ENCODE measurements around the gene CCDC174. TPM values are rescaled to one million over a fixed set of nuclear protein-coding genes. Genes with fewer than 3 reads are reported as not detected.

The CCDC174 gene
- total and polyA plus RNA-seq, 2 donors (not counting 1 experiment from before 2014, with no cell fraction given): 9.9 to 47.1 TPM

DNA sequence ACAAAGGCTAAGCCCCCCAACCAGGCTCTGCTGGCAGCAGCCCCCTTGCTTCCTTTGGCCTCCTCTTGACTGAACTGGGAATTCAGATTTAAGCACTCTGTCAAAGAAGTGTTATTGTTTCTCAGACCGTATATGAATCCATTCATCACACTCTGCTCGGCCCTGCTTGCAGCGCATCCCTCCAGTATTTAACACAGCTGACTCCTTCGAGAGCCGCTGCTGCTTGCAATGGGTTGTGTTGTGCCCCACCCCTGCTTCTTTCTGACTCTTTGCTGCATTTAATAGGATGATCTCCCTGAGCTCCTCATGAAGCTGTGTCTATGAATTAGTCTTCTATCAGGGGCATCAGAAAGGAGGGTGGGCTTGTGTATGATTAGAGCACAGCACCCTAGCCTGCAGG is 54.5 kb downstream of the CCDC174 start:
- H3K4me1 ChIP-seq (ENCODE audit: control insufficient read depth in 2 of 2, insufficient read depth in 2 of 2, low read length in 2 of 2): no peaks in the 10 kb centered on the region
- H3K27me3 ChIP-seq (replicated peaks in 1 of 4; ENCODE audit: control extremely low read depth in 1 of 4, control insufficient read depth in 3 of 4, insufficient read depth in 4 of 4, low read length in 3 of 4): no peaks in the 10 kb centered on the region
- no peak overlapping the region for H3K9ac ChIP-seq (ENCODE audit: low read length)
- DNase-seq (no peak), ATAC-seq (ENCODE audit: low read depth) (no peak)
- peaks cover 0 to 1% of the 10 kb centered on the region in 2 experiments for H3K36me3 ChIP-seq (replicated peaks in 1 of 2; ENCODE audit: control extremely low read depth in 1 of 2, control insufficient read depth in 1 of 2, extremely low read depth in 1 of 2, insufficient read depth in 2 of 2, low read length in 1 of 2)
- WGBS (ENCODE audit: insufficient coverage): 100% methylated on average over 4 of the region's 5 CpGs
- Mint-ChIP-seq H3K4me1 (no peaks in the 10 kb centered on the region), H3K9me3 (ENCODE audit: insufficient read depth) (no peaks in the 10 kb centered on the region), H3K27me3 (no peaks in the 10 kb centered on the region), H3K27ac (no peak overlapping the region), H3K4me3 (no peak overlapping the region)
- no peak overlapping the region for H3K4me2 ChIP-seq (replicated peaks; ENCODE audit: low read depth, low read length, poor library complexity, severe bottlenecking)
- intact Hi-C loops (cut with micrococcal nuclease): no loop called here
- CTCF ChIA-PET: no interaction called here
- H3K79me2 ChIP-seq (ENCODE audit: control insufficient read depth, insufficient read depth, low read length): no peaks in the 10 kb centered on the region
- POLR2A ChIA-PET: no interaction called here
- H3K9me3 ChIP-seq (ENCODE audit: control extremely low read depth in 1 of 3, control insufficient read depth in 2 of 3, insufficient read depth in 1 of 3, low read length in 2 of 3): no peaks in the 10 kb centered on the region
- no peaks in the 10 kb centered on the region for H4K20me1 ChIP-seq (ENCODE audit: control insufficient read depth, insufficient read depth, low read length, poor library complexity, severe bottlenecking)
- H3K4me3 ChIP-seq (ENCODE audit: control extremely low read depth in 1 of 5, extremely low read depth in 1 of 5, insufficient read depth in 1 of 5, low read depth in 2 of 5, low read length in 4 of 5): no peak overlapping the region
- H3K27ac ChIP-seq (ENCODE audit: low read length in 2 of 2): no peak overlapping the region
- no peak overlapping the region for H2AFZ ChIP-seq (ENCODE audit: insufficient read depth, low read depth, low read length, poor library complexity, severe bottlenecking)
- TF ChIP-seq, protein P1, sequence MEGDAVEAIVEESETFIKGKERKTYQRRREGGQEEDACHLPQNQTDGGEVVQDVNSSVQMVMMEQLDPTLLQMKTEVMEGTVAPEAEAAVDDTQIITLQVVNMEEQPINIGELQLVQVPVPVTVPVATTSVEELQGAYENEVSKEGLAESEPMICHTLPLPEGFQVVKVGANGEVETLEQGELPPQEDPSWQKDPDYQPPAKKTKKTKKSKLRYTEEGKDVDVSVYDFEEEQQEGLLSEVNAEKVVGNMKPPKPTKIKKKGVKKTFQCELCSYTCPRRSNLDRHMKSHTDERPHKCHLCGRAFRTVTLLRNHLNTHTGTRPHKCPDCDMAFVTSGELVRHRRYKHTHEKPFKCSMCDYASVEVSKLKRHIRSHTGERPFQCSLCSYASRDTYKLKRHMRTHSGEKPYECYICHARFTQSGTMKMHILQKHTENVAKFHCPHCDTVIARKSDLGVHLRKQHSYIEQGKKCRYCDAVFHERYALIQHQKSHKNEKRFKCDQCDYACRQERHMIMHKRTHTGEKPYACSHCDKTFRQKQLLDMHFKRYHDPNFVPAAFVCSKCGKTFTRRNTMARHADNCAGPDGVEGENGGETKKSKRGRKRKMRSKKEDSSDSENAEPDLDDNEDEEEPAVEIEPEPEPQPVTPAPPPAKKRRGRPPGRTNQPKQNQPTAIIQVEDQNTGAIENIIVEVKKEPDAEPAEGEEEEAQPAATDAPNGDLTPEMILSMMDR (IDR thresholded peaks at IDR 0.05): no peak

DNA sequence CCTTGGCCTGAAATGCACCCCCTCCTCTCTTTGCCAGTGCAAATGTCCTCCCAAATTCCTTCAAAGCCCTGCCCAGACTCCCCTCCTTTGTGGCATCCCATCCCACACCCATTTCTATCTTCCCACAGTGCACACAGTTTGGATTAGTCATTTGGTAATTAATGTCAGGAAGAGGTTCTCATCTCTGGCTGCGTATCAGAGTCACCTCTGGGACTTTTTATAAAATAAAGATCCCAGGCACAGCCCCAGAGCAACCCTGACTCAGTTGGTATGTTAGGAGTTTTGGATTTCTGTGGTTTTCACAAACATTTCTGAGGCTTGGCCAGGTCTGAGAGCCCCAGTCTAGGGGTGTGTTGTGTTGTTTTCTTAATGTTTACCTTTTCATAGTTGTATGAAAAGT is 65.0 kb downstream of the CCDC174 start:
- no peaks in the 10 kb centered on the region for H3K27me3 Mint-ChIP-seq
- POLR2A ChIA-PET: no interaction called here

More for the DNA sequence above, 65.0 kb downstream of the CCDC174 start:
- TF ChIP-seq, protein P1 (IDR thresholded peaks at IDR 0.05): no peak
- no peak for TF ChIP-seq EZH2 (IDR thresholded peaks at IDR 0.05; ENCODE audit: borderline replicate concordance, insufficient read depth, low read depth, low read length, poor library complexity, severe bottlenecking)
- CTCF ChIA-PET: no interaction called here
- Histone ChIP-seq H3K79me2 (ENCODE audit: control insufficient read depth, insufficient read depth, low read length) (no peaks in the 10 kb centered on the region), H2AFZ (ENCODE audit: insufficient read depth, low read depth, low read length, poor library complexity, severe bottlenecking) (no peak overlapping the region), H3K36me3 (replicated peaks in 1 of 2; ENCODE audit: control extremely low read depth in 1 of 2, control insufficient read depth in 1 of 2, extremely low read depth in 1 of 2, insufficient read depth in 2 of 2, low read length in 1 of 2) (no peaks in the 10 kb centered on the region), H3K4me3 (ENCODE audit: control extremely low read depth in 1 of 5, extremely low read depth in 1 of 5, insufficient read depth in 1 of 5, low read depth in 2 of 5, low read length in 4 of 5) (no peak overlapping the region), H3K9ac (ENCODE audit: low read length) (no peak overlapping the region), H4K20me1 (ENCODE audit: control insufficient read depth, insufficient read depth, low read length, poor library complexity, severe bottlenecking) (no peaks in the 10 kb centered on the region), H3K9me3 (ENCODE audit: control extremely low read depth in 1 of 3, control insufficient read depth in 2 of 3, insufficient read depth in 1 of 3, low read length in 2 of 3) (peaks cover 0 to 17% (median 5%) of the 10 kb centered on the region in 3 donors), H3K27ac (ENCODE audit: low read length in 2 of 2) (no peak overlapping the region), H3K27me3 (replicated peaks in 1 of 4; ENCODE audit: control extremely low read depth in 1 of 4, control insufficient read depth in 3 of 4, insufficient read depth in 4 of 4, low read length in 3 of 4) (no peaks in the 10 kb centered on the region), H3K4me1 (ENCODE audit: control insufficient read depth in 2 of 2, insufficient read depth in 2 of 2, low read length in 2 of 2) (no peaks in the 10 kb centered on the region), H3K4me2 (replicated peaks; ENCODE audit: low read depth, low read length, poor library complexity, severe bottlenecking) (no peak overlapping the region)
- Mint-ChIP-seq H3K9me3 (ENCODE audit: insufficient read depth) (peaks cover 8% of the 10 kb centered on the region), H3K4me3 (no peak overlapping the region), H3K27ac (no peak overlapping the region), H3K4me1 (peaks cover 3% of the 10 kb centered on the region)
- DNase-seq: no peak
- no CpG with 5 or more reads among the region's 1 CpG for WGBS (ENCODE audit: insufficient coverage)
- intact Hi-C loops (cut with micrococcal nuclease): no loop called here
- ATAC-seq (ENCODE audit: low read depth): no peak

Data from B cell (primary cell).